HUES48 (cell line): ENCODE data around the gene PRKCE.

Source experiments
- H3K27ac ChIP-seq: one replicate; pipeline ENCODE4 v1.7.0; 2013; ENCODE audit warnings: low read depth, low read length, inconsistent platforms
- H3K27me3 ChIP-seq: 2 replicates; pipeline ENCODE4 v1.6.1; 2013; ENCODE audit warnings: mild to moderate bottlenecking, low read length; ENCODE audit not compliant: control insufficient read depth, insufficient read depth
- H3K36me3 ChIP-seq: 2 replicates; pipeline ENCODE4 v1.6.1; 2013; ENCODE audit warnings: low read length; ENCODE audit not compliant: control insufficient read depth, insufficient read depth
- H3K4me1 ChIP-seq: 2 replicates; pipeline ENCODE4 v1.6.1; 2013; ENCODE audit warnings: mild to moderate bottlenecking, low read length; ENCODE audit not compliant: control insufficient read depth, insufficient read depth
- H3K4me3 ChIP-seq: 2 replicates; pipeline ENCODE4 v1.5.1; 2013; ENCODE audit warnings: mild to moderate bottlenecking, low read depth, low read length
- H3K9ac ChIP-seq: 2 replicates; pipeline ENCODE4 v1.6.1; 2013; ENCODE audit warnings: mild to moderate bottlenecking, low read depth, low read length, moderate library complexity
- H3K9me3 ChIP-seq: 2 replicates; pipeline ENCODE4 v1.6.1; 2013; ENCODE audit warnings: low read length; ENCODE audit not compliant: control insufficient read depth, insufficient read depth

The PRKCE gene

GRCh38 chr2:45813003-45813941 lies 161.8 kb downstream of the PRKCE start:
- no peaks in the 10 kb centered on the region for H3K9me3 ChIP-seq
- H3K27me3 ChIP-seq: no peaks in the 10 kb centered on the region
- H3K4me1 ChIP-seq: no peaks in the 10 kb centered on the region; the same call in 1 of the 2 replicates
- H3K9ac ChIP-seq: no peak overlapping the region
- no peaks in the 10 kb centered on the region for H3K36me3 ChIP-seq
- H3K27ac ChIP-seq: no peak overlapping the region
- H3K4me3 ChIP-seq: no peak overlapping the region

GRCh38 chr2:45814488-45814887 lies 163.0 kb downstream of the PRKCE start:
- Histone ChIP-seq H3K4me3 (no peak overlapping the region), H3K27ac (no peak overlapping the region), H3K36me3 (no peaks in the 10 kb centered on the region), H3K4me1 (no peaks in the 10 kb centered on the region; the same call in 1 of the 2 replicates), H3K9me3 (no peaks in the 10 kb centered on the region), H3K27me3 (no peaks in the 10 kb centered on the region), H3K9ac (no peak overlapping the region)

- no peaks in the 10 kb centered on the region for H3K9me3 ChIP-seq
- no peak overlapping the region for H3K4me3 ChIP-seq
- H3K36me3 ChIP-seq: no peaks in the 10 kb centered on the region
- H3K4me1 ChIP-seq: no peaks in the 10 kb centered on the region; the same call in 1 of the 2 replicates
- no peaks in the 10 kb centered on the region for H3K27me3 ChIP-seq
- H3K27ac ChIP-seq: peak overlapping the region; percentile 21
- H3K9ac ChIP-seq: no peak overlapping the region
These were observed 163.6 kb downstream of the PRKCE start for GRCh38 chr2:45814951-45815621.

DNA sequence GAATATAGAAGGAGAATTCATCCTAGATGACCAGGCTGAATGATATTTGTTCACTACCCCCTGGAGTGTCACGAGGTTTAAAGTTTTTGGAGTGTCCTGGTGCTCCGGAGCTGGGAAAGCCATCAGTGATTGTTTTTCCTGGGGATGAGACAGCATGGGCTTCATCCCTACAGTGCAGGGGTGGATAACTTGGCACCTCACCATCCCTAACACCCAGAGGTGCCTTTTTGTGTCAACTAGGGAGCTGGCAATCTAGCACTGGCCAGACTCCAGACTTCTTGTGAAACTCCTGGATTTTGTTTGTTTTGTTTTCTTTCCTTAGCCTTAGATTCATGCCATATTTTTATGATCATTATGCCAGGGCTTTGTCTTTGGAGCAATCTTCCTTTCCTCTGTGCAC lies 164.8 kb downstream of the PRKCE start:
- no peak overlapping the region for H3K4me3 ChIP-seq
- no peak overlapping the region for H3K9ac ChIP-seq
- no peaks in the 10 kb centered on the region for H3K36me3 ChIP-seq
- no peak overlapping the region for H3K27ac ChIP-seq
- H3K9me3 ChIP-seq: no peaks in the 10 kb centered on the region
- H3K27me3 ChIP-seq: no peaks in the 10 kb centered on the region
- H3K4me1 ChIP-seq: no peaks in the 10 kb centered on the region; the same call in 1 of the 2 replicates

DNA sequence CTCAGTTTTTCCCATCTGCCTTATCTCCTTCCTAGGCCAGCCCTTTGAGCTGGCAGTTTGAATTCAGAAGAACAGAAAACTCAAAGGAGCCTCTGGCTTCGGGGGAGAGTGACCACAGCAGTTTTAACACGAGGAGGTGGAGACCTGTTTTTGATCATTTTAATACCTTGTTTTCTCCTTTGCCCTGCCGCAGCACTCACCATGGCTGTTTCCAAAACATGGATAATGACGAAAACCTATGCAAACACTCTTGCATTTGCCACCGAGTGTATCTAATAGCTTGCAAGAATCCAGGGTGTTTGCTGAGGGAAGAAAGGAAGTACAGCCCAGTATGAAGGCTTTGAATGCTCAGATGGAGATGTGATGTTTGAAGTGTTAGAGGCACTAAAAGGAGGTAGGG lies 167.1 kb downstream of the PRKCE start:
- H3K9me3 ChIP-seq: no peaks in the 10 kb centered on the region
- H3K4me1 ChIP-seq: no peaks in the 10 kb centered on the region; the same call in 1 of the 2 replicates
- no peaks in the 10 kb centered on the region for H3K36me3 ChIP-seq
- no peak overlapping the region for H3K27ac ChIP-seq
- H3K9ac ChIP-seq: no peak overlapping the region
- no peak overlapping the region for H3K4me3 ChIP-seq
- H3K27me3 ChIP-seq: no peaks in the 10 kb centered on the region

GRCh38 chr2:45820048-45820447 lies 168.6 kb downstream of the PRKCE start:
- Histone ChIP-seq H3K9ac (no peak overlapping the region), H3K9me3 (no peaks in the 10 kb centered on the region), H3K36me3 (no peaks in the 10 kb centered on the region), H3K27ac (no peak overlapping the region), H3K27me3 (no peaks in the 10 kb centered on the region), H3K4me3 (no peak overlapping the region), H3K4me1 (no peaks in the 10 kb centered on the region; the same call in 1 of the 2 replicates)

GRCh38 chr2:45821558-45822271 lies 170.2 kb downstream of the PRKCE start:
- Histone ChIP-seq H3K9me3 (no peaks in the 10 kb centered on the region), H3K4me3 (no peak overlapping the region), H3K4me1 (no peaks in the 10 kb centered on the region), H3K9ac (no peak overlapping the region), H3K27me3 (no peaks in the 10 kb centered on the region), H3K36me3 (no peaks in the 10 kb centered on the region), H3K27ac (no peak overlapping the region)

GRCh38 chr2:45822272-45822630 lies 170.8 kb downstream of the PRKCE start:
- no peak overlapping the region for H3K4me3 ChIP-seq
- no peak overlapping the region for H3K9ac ChIP-seq
- H3K4me1 ChIP-seq: no peaks in the 10 kb centered on the region
- H3K27me3 ChIP-seq: no peaks in the 10 kb centered on the region
- no peaks in the 10 kb centered on the region for H3K9me3 ChIP-seq
- no peaks in the 10 kb centered on the region for H3K36me3 ChIP-seq
- no peak overlapping the region for H3K27ac ChIP-seq

- Histone ChIP-seq H3K9ac (no peak overlapping the region), H3K4me3 (no peak overlapping the region), H3K27ac (no peak overlapping the region), H3K27me3 (no peaks in the 10 kb centered on the region), H3K4me1 (no peaks in the 10 kb centered on the region), H3K36me3 (no peaks in the 10 kb centered on the region), H3K9me3 (no peaks in the 10 kb centered on the region)
These were observed 172.3 kb downstream of the PRKCE start for GRCh38 chr2:45823723-45824206.

DNA sequence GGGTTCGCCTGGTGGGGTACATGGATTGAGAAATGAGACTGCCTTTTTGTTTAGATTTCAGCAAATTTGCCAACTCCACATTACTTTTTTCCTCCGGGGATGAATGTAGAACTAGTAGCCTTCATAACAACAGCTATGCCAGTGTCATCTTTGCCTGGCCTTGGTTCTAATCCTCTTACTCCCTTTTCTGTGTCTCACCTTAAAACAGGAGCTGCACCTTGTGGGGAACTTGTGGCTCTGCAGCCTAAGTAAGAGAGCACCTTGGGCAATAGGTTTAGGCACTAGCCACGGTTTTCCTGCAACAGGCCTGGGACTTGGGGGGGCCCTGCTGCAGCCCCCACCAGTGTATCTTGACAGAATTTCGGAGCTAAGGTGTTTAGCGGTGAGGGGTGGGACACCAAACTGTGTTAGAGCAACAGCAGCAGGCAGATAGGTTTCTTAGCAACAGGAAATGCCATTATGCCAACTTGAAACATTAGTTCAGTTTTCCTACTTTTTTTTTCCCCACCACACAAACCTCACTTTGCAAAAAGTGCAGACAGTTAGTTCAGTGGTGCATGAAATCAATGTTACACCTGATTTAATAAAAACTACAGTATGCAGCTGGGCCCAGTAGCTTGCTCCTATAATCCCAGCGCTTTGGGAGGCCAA lies 173.7 kb downstream of the PRKCE start:
- Histone ChIP-seq H3K9me3 (no peaks in the 10 kb centered on the region), H3K4me3 (no peak overlapping the region), H3K27ac (no peak overlapping the region), H3K36me3 (no peaks in the 10 kb centered on the region), H3K9ac (no peak overlapping the region), H3K4me1 (no peaks in the 10 kb centered on the region), H3K27me3 (no peaks in the 10 kb centered on the region)
